AML-193 (cell line): Measurements from ENCODE around the gene TROAP.
"Not testable (repeated sequence)": the region's sequence is repeated elsewhere in the genome, so short reads cannot be mapped to it uniquely, and the experiment has no call there.

Experiments
- DNase-seq, 2 experiments: peaks; one replicate each; lab custom pipeline; 2025; lab: John Stamatoyannopoulos, UW

TROAP gene

GRCh38 chr12:49330631-49331379 is 7.8 kb downstream of the TROAP start:
- DNase-seq, result no peak

DNA sequence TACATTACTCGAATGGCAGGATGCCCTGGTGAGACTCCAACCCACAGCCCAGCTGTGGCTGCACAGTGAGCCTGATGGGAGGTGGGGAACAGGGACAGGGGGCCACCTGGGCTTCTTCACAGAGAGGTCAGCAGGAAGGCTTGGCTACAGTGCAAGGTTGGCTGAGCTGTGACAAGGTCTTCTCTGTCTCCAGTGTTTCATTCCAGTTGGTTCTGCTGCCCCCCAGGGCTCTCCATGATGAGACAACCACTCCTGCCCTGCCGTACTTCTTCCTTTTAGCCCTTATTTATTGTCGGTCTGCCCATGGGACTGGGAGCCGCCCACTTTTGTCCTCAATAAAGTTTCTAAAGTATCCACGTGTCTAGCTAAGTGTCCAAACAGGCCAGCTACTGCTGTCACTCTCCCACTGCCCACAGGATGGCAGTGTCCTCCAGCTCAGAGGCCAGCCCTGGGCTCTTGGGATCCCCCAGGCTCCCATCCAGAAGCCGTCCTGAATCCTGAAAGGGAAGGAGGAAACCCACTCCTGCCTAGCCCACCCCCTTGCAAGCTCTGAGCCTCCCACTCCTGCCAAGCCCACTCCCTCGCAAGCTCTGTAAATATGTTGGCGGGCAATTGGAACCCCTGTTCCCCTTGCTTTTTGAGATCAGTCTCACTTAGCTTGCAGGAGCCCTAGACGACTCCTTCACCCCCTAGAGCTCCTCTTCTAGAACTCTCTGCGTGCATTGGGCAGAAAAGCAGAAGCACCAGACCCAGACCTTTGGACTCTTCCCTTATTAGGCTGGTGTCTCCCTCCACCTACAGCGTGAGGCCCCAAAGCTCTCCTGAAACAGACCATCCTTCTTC is 8.5 kb downstream of the TROAP start:
- peak; percentile 8 to 26 for DNase-seq

DNA sequence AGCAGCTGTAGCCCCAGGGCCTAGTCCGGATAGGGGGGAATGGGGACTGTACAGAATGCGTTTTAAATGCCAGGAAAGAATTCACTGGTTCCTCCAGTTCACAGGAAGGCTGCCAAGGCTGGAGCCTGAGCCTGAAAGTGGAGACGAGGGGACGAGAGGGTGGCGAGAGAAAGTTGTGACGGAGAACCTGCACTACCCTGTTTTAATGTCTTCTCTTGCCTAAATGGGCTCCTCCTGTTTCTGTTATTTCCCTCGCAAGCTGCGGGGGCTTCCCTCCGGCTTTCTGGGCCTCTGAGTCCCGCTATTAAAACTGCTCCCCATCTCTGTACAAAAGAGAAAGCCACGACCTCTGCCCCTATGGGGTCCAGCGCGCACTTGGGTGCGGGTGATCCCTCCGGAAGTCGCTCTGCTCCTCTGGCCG is 9.4 kb downstream of the TROAP start:
- no peak for DNase-seq

GRCh38 chr12:49332891-49333371 is 9.9 kb downstream of the TROAP start:
- DNase-seq, result no peak

- DNase-seq, result not testable (repeated sequence)
Measured at GRCh38 chr12:49333778-49334177, 10.7 kb downstream of the TROAP start.

GRCh38 chr12:49334226-49334625 is 11.2 kb downstream of the TROAP start:
- no peak for DNase-seq

DNA sequence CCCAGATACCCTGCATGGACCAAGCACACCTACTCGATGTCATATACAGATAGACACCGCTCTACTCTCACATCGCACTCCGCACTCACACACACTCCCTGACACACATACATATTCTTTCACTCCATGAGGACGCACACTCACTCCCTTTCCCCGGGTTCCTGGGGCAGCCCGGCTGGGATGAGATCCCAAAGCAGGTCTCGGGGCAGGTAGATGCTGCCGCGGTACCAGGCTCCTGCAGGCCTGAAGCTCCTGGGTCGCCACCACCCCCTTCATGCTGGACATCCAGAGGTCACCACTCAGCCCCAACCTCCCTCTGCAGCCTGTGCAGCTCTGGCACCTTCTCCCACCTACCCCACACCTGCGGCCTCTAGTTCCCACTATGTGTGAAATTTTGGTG is 11.6 kb downstream of the TROAP start:
- no peak for DNase-seq

DNA sequence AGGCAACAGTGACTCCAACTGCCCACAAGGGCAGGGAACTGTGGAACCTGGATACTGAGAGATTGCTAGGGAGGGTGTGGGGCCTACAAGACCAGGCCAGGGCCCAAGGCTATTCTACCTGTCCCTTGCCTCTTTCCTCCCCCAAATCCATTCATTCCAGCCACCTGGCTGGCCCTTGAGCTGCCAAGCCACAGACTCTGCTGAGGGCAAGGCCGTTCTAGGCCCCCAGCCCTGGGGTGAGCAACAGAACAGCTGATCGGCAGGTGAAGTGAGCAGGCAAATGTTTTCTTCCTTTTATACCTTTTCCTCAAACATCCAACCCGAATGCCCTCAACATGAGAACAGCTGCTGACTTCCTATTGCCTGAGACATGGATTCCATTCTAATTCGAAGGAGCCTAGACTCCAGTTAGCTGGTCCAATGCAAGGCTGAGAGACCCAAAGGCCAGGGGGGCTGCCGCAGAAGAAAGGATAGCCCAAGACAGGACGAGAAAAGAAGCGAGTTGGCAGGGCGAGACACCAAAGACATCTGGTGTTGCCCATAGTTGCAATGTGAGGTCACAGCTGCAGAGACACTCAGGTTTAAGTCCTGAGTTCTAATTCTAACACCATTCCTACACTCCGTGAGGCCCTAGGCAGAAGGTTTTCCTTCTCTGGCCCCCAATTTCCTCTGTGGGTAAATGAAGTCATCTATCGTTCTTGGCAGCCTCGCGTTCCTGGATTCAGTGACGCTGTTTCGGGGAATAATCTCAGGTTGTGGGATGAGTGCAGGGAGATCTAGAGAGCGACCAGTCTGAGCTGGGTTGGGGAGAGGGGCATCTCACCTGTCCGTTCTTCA is 12.3 kb downstream of the TROAP start:
- no peak for DNase-seq

- no peak for DNase-seq
Measured at GRCh38 chr12:49335955-49336644, 13.0 kb downstream of the TROAP start.

- DNase-seq, result peak; percentile 53 to 62
Measured at GRCh38 chr12:49336645-49337584, 13.9 kb downstream of the TROAP start, which contains the start of gene C1QL4. TSS of gene C1QL4 (minus strand) at chr12:49337188. CDS start at chr12:49336477, 711 bp downstream.

GRCh38 chr12:49338830-49339463 is 15.9 kb downstream of the TROAP start:
- DNase-seq, result no peak

DNA sequence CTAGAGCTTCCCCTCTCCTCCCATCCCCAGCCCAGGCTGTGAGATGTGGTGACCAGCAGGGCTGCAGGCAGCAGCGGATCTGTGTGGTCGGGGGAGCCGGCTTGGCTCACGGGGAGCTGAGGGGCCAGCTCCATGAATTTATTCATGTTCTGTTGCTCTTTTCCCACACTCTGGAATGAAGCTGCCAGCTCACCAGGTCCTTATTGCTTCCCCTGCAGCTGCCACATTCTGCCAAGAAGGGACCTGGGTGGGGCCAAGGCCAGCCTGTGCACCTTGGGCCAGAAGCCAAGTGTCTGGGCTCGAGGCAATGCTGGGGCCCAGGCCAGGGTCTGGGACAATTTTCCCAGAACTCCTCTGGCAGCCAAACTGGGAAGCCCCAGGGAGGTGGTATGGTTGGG is 16.4 kb downstream of the TROAP start:
- DNase-seq, result no peak

- DNase-seq, result no peak
Measured at GRCh38 chr12:49340095-49340870, 17.2 kb downstream of the TROAP start.

GRCh38 chr12:49340971-49341776 is 18.1 kb downstream of the TROAP start:
- no peak for DNase-seq

GRCh38 chr12:49341777-49342065 is 18.7 kb downstream of the TROAP start:
- no peak for DNase-seq

GRCh38 chr12:49342066-49342913 is 19.2 kb downstream of the TROAP start:
- DNase-seq, result peak in 1 of 2 experiments; percentile 24
